ENCODE results near the gene C3orf49. TPM values are rescaled to one million over a fixed set of nuclear protein-coding genes. Genes with fewer than 3 reads are reported as not detected.

The C3orf49 gene, protein sequence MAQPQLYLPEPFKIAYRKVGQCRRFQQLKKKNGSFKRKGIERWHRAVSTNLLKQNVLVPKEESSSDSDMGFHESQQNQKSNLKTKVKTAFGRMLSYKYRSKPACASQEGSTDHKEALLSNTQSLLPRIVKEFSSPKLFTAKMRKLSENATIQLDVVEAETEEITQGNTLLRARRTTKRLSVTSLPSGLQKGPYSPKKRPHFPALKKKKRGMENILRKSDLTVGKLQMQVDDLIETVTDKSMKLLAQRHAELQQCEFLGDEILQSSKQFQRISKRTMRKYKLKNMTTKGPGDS
- total RNA-seq (2014; rRNA removed; shearing (Covaris generic)) (not detected in 2 replicates), total RNA-seq (2022) (not detected in 2 replicates), Bru-seq, nascent RNA (not detected), BruChase-seq, experiment 1, labeled RNA remaining after a 6-hour chase (not detected), BruChase-seq, experiment 2, labeled RNA remaining after a 2-hour chase (not detected)
- long read RNA-seq: 0 reads

DNA sequence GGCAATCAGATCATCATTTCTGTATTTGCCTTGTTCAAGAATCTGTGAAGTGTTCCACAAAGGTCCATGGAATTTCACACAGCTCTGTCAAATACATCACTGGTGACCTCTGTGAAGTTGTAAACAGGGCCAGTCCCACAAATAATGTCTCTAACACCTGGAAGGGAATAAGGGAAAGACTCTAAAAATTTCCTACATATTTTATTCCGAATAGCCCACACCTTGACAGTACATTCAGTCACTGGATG lies at the start of gene C3orf49:
Gene C3orf49 (plus strand): TSS at position 149 of the 248 bp plus-strand sequence. CDS start 173 bp downstream, outside the sequence.
- H3K27ac ChIP-seq (ENCODE audit: low read depth, low read length, poor library complexity, severe bottlenecking): no peak within 1 kb of the TSS
- H3K4me3 ChIP-seq (ENCODE audit: low read depth, low read length, poor library complexity, severe bottlenecking): no peak within 1 kb of the TSS
- no TSS peak for BruUV-seq (replicated peaks)
- H3K36me3 ChIP-seq (ENCODE audit: insufficient read depth, low read length): no peaks in the 10 kb centered on the region
- no peaks in the 10 kb centered on the region for H3K9me3 ChIP-seq (ENCODE audit: low read length)
- DNase-seq (ENCODE audit: low spot score): no peak
- H2AFZ ChIP-seq (ENCODE audit: low read length): no peak within 1 kb of the TSS
- H3K4me1 ChIP-seq (ENCODE audit: insufficient read depth, low read length, poor library complexity, severe bottlenecking): no peaks in the 10 kb centered on the region
- H3K9me2 ChIP-seq (ENCODE audit: insufficient read depth, low read length): no peaks in the 10 kb centered on the region
- H3K4me2 ChIP-seq (ENCODE audit: low read length): no peak within 1 kb of the TSS
- POLR2A ChIA-PET: interaction anchor here (0.5 to 0.8 kb wide), 3 partner anchors 38 to 294 kb away, joined by 3 to 4 read pairs (median 3); no protein-coding TSS in a partner anchor
- no peaks in the 10 kb centered on the region for H4K20me1 ChIP-seq (ENCODE audit: insufficient read depth, low read length)
- intact Hi-C loops (cut with micrococcal nuclease; ENCODE audit: unreplicated experiment): no loop called here
- TF ChIP-seq EZH2phosphoT487 (IDR thresholded peaks at IDR 0.05; ENCODE audit: borderline replicate concordance, low read depth, low read length) (no peak), CTCF (conservative IDR thresholded peaks at IDR 0.05; ENCODE audit: low read length) (no peak)
- CTCF ChIA-PET (ENCODE audit: unreplicated experiment): interaction anchor here (0.9 kb wide), 1 partner anchor 467 kb away, joined by 3 read pairs; no protein-coding TSS in a partner anchor
- H3K79me2 ChIP-seq (ENCODE audit: insufficient read depth, low read depth, low read length): no peaks in the 10 kb centered on the region

- Histone ChIP-seq H3K9me3 (ENCODE audit: low read length) (no peaks in the 10 kb centered on the region), H3K79me2 (ENCODE audit: insufficient read depth, low read depth, low read length) (no peaks in the 10 kb centered on the region), H3K27ac (ENCODE audit: low read depth, low read length, poor library complexity, severe bottlenecking) (no peak overlapping the region), H3K36me3 (ENCODE audit: insufficient read depth, low read length) (no peaks in the 10 kb centered on the region), H3K9me2 (ENCODE audit: insufficient read depth, low read length) (no peaks in the 10 kb centered on the region), H3K4me1 (ENCODE audit: insufficient read depth, low read length, poor library complexity, severe bottlenecking) (no peaks in the 10 kb centered on the region), H3K4me2 (ENCODE audit: low read length) (no peak overlapping the region), H3K4me3 (ENCODE audit: low read depth, low read length, poor library complexity, severe bottlenecking) (no peak overlapping the region), H2AFZ (ENCODE audit: low read length) (no peak overlapping the region), H4K20me1 (ENCODE audit: insufficient read depth, low read length) (no peaks in the 10 kb centered on the region)
- TF ChIP-seq EZH2phosphoT487 (IDR thresholded peaks at IDR 0.05; ENCODE audit: borderline replicate concordance, low read depth, low read length) (no peak), CTCF (conservative IDR thresholded peaks at IDR 0.05; ENCODE audit: low read length) (no peak)
- no TSS peak for BruUV-seq (replicated peaks)
- CTCF ChIA-PET (ENCODE audit: unreplicated experiment): interaction anchor here (0.5 kb wide), 1 partner anchor 671 kb away, joined by 3 read pairs; no protein-coding TSS in a partner anchor
- intact Hi-C loops (cut with micrococcal nuclease; ENCODE audit: unreplicated experiment): no loop called here
- POLR2A ChIA-PET: interaction anchor here (0.7 kb wide), 1 partner anchor 44 kb away, joined by 3 read pairs; the partner anchor contains the start of gene C3orf49
- no peak for DNase-seq (ENCODE audit: low spot score)
These were observed 44.3 kb upstream of the C3orf49 start for GRCh38 chr3:63774781-63775180.

GRCh38 chr3:63779227-63779626 lies 39.9 kb upstream of the C3orf49 start:
- no peaks in the 10 kb centered on the region for H3K79me2 ChIP-seq (ENCODE audit: insufficient read depth, low read depth, low read length)
- no peak overlapping the region for H3K27ac ChIP-seq (ENCODE audit: low read depth, low read length, poor library complexity, severe bottlenecking)
- H3K4me2 ChIP-seq (ENCODE audit: low read length): no peak overlapping the region
- H3K4me3 ChIP-seq (ENCODE audit: low read depth, low read length, poor library complexity, severe bottlenecking): no peak overlapping the region
- TF ChIP-seq EZH2phosphoT487 (IDR thresholded peaks at IDR 0.05; ENCODE audit: borderline replicate concordance, low read depth, low read length) (no peak), CTCF (conservative IDR thresholded peaks at IDR 0.05; ENCODE audit: low read length) (no peak)
- intact Hi-C loops (cut with micrococcal nuclease; ENCODE audit: unreplicated experiment): no loop called here
- H3K36me3 ChIP-seq (ENCODE audit: insufficient read depth, low read length): no peaks in the 10 kb centered on the region
- ChIA-PET CTCF (ENCODE audit: unreplicated experiment) (no interaction called here), POLR2A (no interaction called here)
- H3K4me1 ChIP-seq (ENCODE audit: insufficient read depth, low read length, poor library complexity, severe bottlenecking): no peaks in the 10 kb centered on the region
- no peak for DNase-seq (ENCODE audit: low spot score)
- no peaks in the 10 kb centered on the region for H3K9me2 ChIP-seq (ENCODE audit: insufficient read depth, low read length)
- no TSS peak for BruUV-seq (replicated peaks)
- no peak overlapping the region for H2AFZ ChIP-seq (ENCODE audit: low read length)
- no peaks in the 10 kb centered on the region for H4K20me1 ChIP-seq (ENCODE audit: insufficient read depth, low read length)
- no peaks in the 10 kb centered on the region for H3K9me3 ChIP-seq (ENCODE audit: low read length)
